PC-9 (cell line): ENCODE data around the gene TLL2. TPM values are rescaled to one million over a fixed set of nuclear protein-coding genes. Genes with fewer than 3 reads are reported as not detected.

Experiments used
- BruUV-seq: library from RNA; stranded (reverse); fragments of 400-500 nt; replicated peaks from 2 replicates; lab custom pipeline; 2021; lab: Mats Ljungman, UMichigan
- CTCF ChIA-PET: fragments of 300-600 bp; sonication (Branson Sonifier 250); formaldehyde crosslinking; loops from one replicate; lab custom pipeline; 2022; ENCODE audit warnings: antibody characterized with exemption; lab: Charles Lee
- POLR2A ChIA-PET: fragments of 300-600 bp; sonication (Branson Sonifier 250); formaldehyde crosslinking; loops from one replicate; lab custom pipeline; 2022; ENCODE audit warnings: antibody characterized with exemption; ENCODE audit not compliant: unreplicated experiment; lab: Charles Lee
- DNase-seq, 2 experiments: peaks; one replicate each; pipeline versions ENCODE4 v3.0.0 to v3.0.0-alpha.2; 2015 to 2022; ENCODE audit warnings: mixed read lengths in 1 of 2
- H2AFZ ChIP-seq: fragments of 200-600 bp; sonication (generic); 2 replicates; pipeline ENCODE4 v1.8.1; 2017; ENCODE audit warnings: antibody characterized with exemption
- H3F3A ChIP-seq: fragments of 200-600 bp; sonication (generic); 2 replicates; pipeline ENCODE4 v1.8.1; 2017; ENCODE audit warnings: antibody characterized with exemption, mild to moderate bottlenecking, low read depth; ENCODE audit not compliant: insufficient read depth
- H3K27ac ChIP-seq: fragments of 200-600 bp; sonication (generic); 2 replicates; pipeline ENCODE4 v1.6.1; 2016; ENCODE audit warnings: mixed run types
- H3K27me3 ChIP-seq: fragments of 200-600 bp; sonication (generic); 2 replicates; pipeline ENCODE4 v1.6.1; 2016; ENCODE audit warnings: low read depth, mixed run types; ENCODE audit not compliant: insufficient read depth
- H3K36me3 ChIP-seq: fragments of 200-600 bp; sonication (generic); 2 replicates; pipeline ENCODE4 v1.6.1; 2016; ENCODE audit warnings: low read depth, mixed run types
- H3K4me1 ChIP-seq: fragments of 200-600 bp; sonication (generic); replicated peaks from 2 replicates; pipeline ENCODE4 v1.6.1; 2016; ENCODE audit warnings: mixed run types; ENCODE audit not compliant: insufficient read depth
- H3K4me2 ChIP-seq: fragments of 200-600 bp; sonication (generic); 2 replicates; pipeline ENCODE4 v1.6.1; 2017; ENCODE audit warnings: mixed run types
- H3K4me3 ChIP-seq: fragments of 200-600 bp; sonication (generic); 2 replicates; pipeline ENCODE4 v1.6.1; 2016; ENCODE audit warnings: mixed run types
- H3K79me2 ChIP-seq: fragments of 200-600 bp; sonication (generic); 2 replicates; pipeline ENCODE4 v1.6.1; 2017; ENCODE audit warnings: low read depth, mixed run types
- H3K9me2 ChIP-seq: fragments of 200-600 bp; sonication (generic); 2 replicates; pipeline ENCODE4 v1.8.1; 2017; ENCODE audit warnings: mild to moderate bottlenecking; ENCODE audit not compliant: insufficient read depth
- H3K9me3 ChIP-seq: fragments of 200-600 bp; sonication (generic); 2 replicates; pipeline ENCODE4 v1.8.1; 2016; ENCODE audit warnings: low read depth; ENCODE audit not compliant: insufficient read depth
- H4K20me1 ChIP-seq: fragments of 200-600 bp; sonication (generic); 2 replicates; pipeline ENCODE4 v1.8.1; 2017; ENCODE audit not compliant: insufficient read depth
- CTCF ChIP-seq: fragments of 200-600 bp; sonication (generic); conservative IDR thresholded peaks from 2 replicates; pipeline ENCODE4 v1.6.1; 2017; ENCODE audit warnings: mixed run types, antibody characterized with exemption, mild to moderate bottlenecking, moderate library complexity
- EZH2 ChIP-seq: fragments of 200-600 bp; sonication (generic); IDR thresholded peaks from 2 replicates; pipeline ENCODE4 v1.8.0; 2017; ENCODE audit warnings: antibody characterized with exemption, low read depth
- intact Hi-C: fragments of 100-400 bp; cut with micrococcal nuclease; formaldehyde crosslinking; loops from one replicate; pipeline ENCODE4 v1.10.0; 2022; ENCODE audit not compliant: unreplicated experiment
- total RNA-seq: library from RNA; stranded (reverse); gene quantifications from 2 replicates; pipeline ENCODE4 v1.2.3, GENCODE V29; 2021

Gene TLL2
- total RNA-seq, 1 experiment from 2014 or later, result not detected

GRCh38 chr10:96541921-96542320 lies 28.2 kb upstream of the TLL2 start:
- Histone ChIP-seq H2AFZ (no peak overlapping the region), H4K20me1 (no peaks in the 10 kb centered on the region; the same call in 1 of the 2 replicates), H3K27me3 (no peaks in the 10 kb centered on the region), H3K9me3 (no peaks in the 10 kb centered on the region), H3K9me2 (no peaks in the 10 kb centered on the region), H3K4me1 (no peaks in the 10 kb centered on the region), H3K4me3 (no peak overlapping the region), H3K4me2 (no peak overlapping the region), H3K27ac (no peak overlapping the region), H3K36me3 (peaks cover 4% of the 10 kb centered on the region; the same call in 1 of the 2 replicates), H3K79me2 (no peaks in the 10 kb centered on the region), H3F3A (no peaks in the 10 kb centered on the region)
- POLR2A ChIA-PET, result no interaction called here
- intact Hi-C loops, result no loop called here
- CTCF ChIA-PET, result no interaction called here
- no TSS peak for BruUV-seq
- TF ChIP-seq EZH2 (no peak), CTCF (no peak)
- DNase-seq, result no peak

GRCh38 chr10:96540240-96540639 lies 26.5 kb upstream of the TLL2 start:
- intact Hi-C loops, result no loop called here

GRCh38 chr10:96538683-96539082 lies 25.0 kb upstream of the TLL2 start:
- H2AFZ ChIP-seq, result no peak overlapping the region
- DNase-seq, result no peak
- H3K79me2 ChIP-seq, result no peaks in the 10 kb centered on the region
- TF ChIP-seq EZH2 (no peak), CTCF (no peak)
- no peaks in the 10 kb centered on the region for H3K4me1 ChIP-seq
- no peak overlapping the region for H3K4me2 ChIP-seq
- intact Hi-C loops, result no loop called here
- H3K4me3 ChIP-seq, result no peak overlapping the region
- CTCF ChIA-PET, result no interaction called here
- H3K36me3 ChIP-seq, result peaks cover 2% of the 10 kb centered on the region; the same call in 1 of the 2 replicates
- POLR2A ChIA-PET, result no interaction called here
- H3K9me2 ChIP-seq, result no peaks in the 10 kb centered on the region
- H4K20me1 ChIP-seq, result peaks cover 10% of the 10 kb centered on the region
- no peaks in the 10 kb centered on the region for H3K9me3 ChIP-seq
- no peaks in the 10 kb centered on the region for H3F3A ChIP-seq
- no peaks in the 10 kb centered on the region for H3K27me3 ChIP-seq
- no TSS peak for BruUV-seq
- H3K27ac ChIP-seq, result no peak overlapping the region

More at GRCh38 chr10:96540240-96540639, 26.5 kb upstream of the TLL2 start:
- Histone ChIP-seq H4K20me1 (peaks cover 5% of the 10 kb centered on the region), H3K4me2 (no peak overlapping the region), H3K9me3 (no peaks in the 10 kb centered on the region), H3K36me3 (peaks cover 4% of the 10 kb centered on the region; the same call in 1 of the 2 replicates), H2AFZ (no peak overlapping the region), H3K4me1 (no peaks in the 10 kb centered on the region), H3K27me3 (no peaks in the 10 kb centered on the region), H3F3A (no peaks in the 10 kb centered on the region), H3K27ac (no peak overlapping the region), H3K9me2 (no peaks in the 10 kb centered on the region), H3K79me2 (no peaks in the 10 kb centered on the region), H3K4me3 (no peak overlapping the region)
- ChIA-PET POLR2A (interaction anchor here (0.5 kb wide), 1 partner anchor 141 kb away, joined by 11 read pairs; no protein-coding TSS in a partner anchor), CTCF (no interaction called here)
- BruUV-seq, result no TSS peak
- no peak for DNase-seq
- no peak for TF ChIP-seq CTCF
- no peak for TF ChIP-seq EZH2
